Hematopoietic multipotent progenitor cell treated with erythropoietin and hydrocortisone succinate and interleukin-3 and kit ligand, for 6 days (in vitro differentiated cells): ENCODE data around the gene TAP1.
"Not testable (repeated sequence)": the region's sequence is repeated elsewhere in the genome, so short reads cannot be mapped to it uniquely, and the experiment has no call there.

Experiments
- DNase-seq: peaks from one replicate; pipeline ENCODE4 v3.0.0-alpha.2; 2015

The TAP1 gene

GRCh38 chr6:32838114-32838958 lies 15.2 kb downstream of the TAP1 start, which contains the start of gene TAP2:
Gene TAP2 (minus strand): TSS chr6:32838739. CDS start chr6:32838233, 506 bp downstream.
- peak; percentile 96 for DNase-seq

- DNase-seq, result no peak
Observed at GRCh38 chr6:32837651-32838113, 15.8 kb downstream of the TAP1 start.

GRCh38 chr6:32836873-32837272 lies 16.6 kb downstream of the TAP1 start:
- no peak for DNase-seq

- no peak for DNase-seq
Observed at GRCh38 chr6:32835167-32835893, 18.2 kb downstream of the TAP1 start.

- no peak for DNase-seq
Observed at GRCh38 chr6:32833664-32834063, 19.8 kb downstream of the TAP1 start.

- no peak for DNase-seq
Observed at GRCh38 chr6:32832535-32832934, 21.0 kb downstream of the TAP1 start.

GRCh38 chr6:32830936-32831335 lies 22.6 kb downstream of the TAP1 start:
- no peak for DNase-seq

- DNase-seq, result no peak
Observed at GRCh38 chr6:32830017-32830416, 23.5 kb downstream of the TAP1 start.

GRCh38 chr6:32829495-32829894 lies 24.0 kb downstream of the TAP1 start:
- DNase-seq, result no peak

GRCh38 chr6:32827025-32827424 lies 26.5 kb downstream of the TAP1 start:
- DNase-seq, result no peak

- peak; percentile 34 for DNase-seq
Observed at GRCh38 chr6:32825966-32826365, 27.5 kb downstream of the TAP1 start.

GRCh38 chr6:32819729-32820128 lies 33.8 kb downstream of the TAP1 start:
- DNase-seq, result no peak

GRCh38 chr6:32818867-32819266 lies 34.6 kb downstream of the TAP1 start:
- no peak for DNase-seq

- DNase-seq, result peak; percentile 40
Observed at GRCh38 chr6:32816746-32817204, 36.7 kb downstream of the TAP1 start, which contains the start of gene HLA-DOB. Gene HLA-DOB (minus strand): TSS chr6:32817002. CDS start chr6:32816951, 51 bp downstream.

- no peak for DNase-seq
Observed at GRCh38 chr6:32815996-32816395, 37.5 kb downstream of the TAP1 start.

GRCh38 chr6:32815115-32815514 lies 38.4 kb downstream of the TAP1 start:
- no peak for DNase-seq

- no peak for DNase-seq
Observed at GRCh38 chr6:32814145-32814544, 39.4 kb downstream of the TAP1 start.

GRCh38 chr6:32809171-32809570 lies 44.3 kb downstream of the TAP1 start:
- no peak for DNase-seq

GRCh38 chr6:32807020-32807580 lies 46.4 kb downstream of the TAP1 start:
- peak; percentile 23 for DNase-seq

- DNase-seq, result not testable (repeated sequence)
Observed at GRCh38 chr6:32805404-32805803, 48.1 kb downstream of the TAP1 start.

- DNase-seq, result no peak
Observed at GRCh38 chr6:32803416-32803815, 50.1 kb downstream of the TAP1 start.

- DNase-seq, result no peak
Observed at GRCh38 chr6:32799740-32800139, 53.8 kb downstream of the TAP1 start.

GRCh38 chr6:32799168-32799567 lies 54.3 kb downstream of the TAP1 start:
- DNase-seq, result no peak
